Measurements from ENCODE around the gene MBNL1. TPM values are rescaled to one million over a fixed set of nuclear protein-coding genes. Genes with fewer than 3 reads are reported as not detected.

Gene MBNL1
- total and polyA plus RNA-seq, 2 of the 13 experiments (the other 11 are each of a cell fraction or from before 2014, with no cell fraction given): 27.1 to 55.4 TPM

DNA sequence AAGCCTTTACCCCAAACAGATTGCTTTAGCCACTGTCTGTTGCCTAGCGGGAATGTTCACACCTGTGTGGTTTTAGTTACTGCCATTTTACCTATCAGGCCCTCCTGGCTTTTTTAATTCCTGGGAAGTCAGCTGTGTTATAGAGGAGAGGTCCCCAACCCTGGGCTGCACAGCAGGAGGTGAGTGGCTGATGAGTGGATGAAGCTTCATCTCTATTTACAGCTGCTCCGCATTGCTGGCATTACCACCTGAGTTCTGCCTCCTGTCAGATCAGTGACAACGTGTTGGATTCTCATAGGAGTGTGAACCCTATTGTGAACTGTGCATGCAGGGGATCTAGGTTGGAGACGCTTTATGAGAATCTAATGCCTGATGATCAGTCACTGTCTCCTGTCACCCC, 127.0 kb downstream of the MBNL1 start:
- POLR2A ChIA-PET: no interaction called here
- Histone ChIP-seq H3K27ac (ENCODE audit: extremely low read length, insufficient read depth, low read length) (no peak overlapping the region), H3K36me3 (replicated peaks in 1 of 2; ENCODE audit: control insufficient read depth in 1 of 2, insufficient read depth in 2 of 2, low read length in 2 of 2) (peaks cover 2 to 5% of the 10 kb centered on the region in 2 experiments; a peak in 1 of 5 replicates), H3K4me3 (replicated peaks in 1 of 3; ENCODE audit: insufficient read depth in 1 of 3, low read depth in 2 of 3, low read length in 3 of 3) (no peak overlapping the region), H3K9me3 (ENCODE audit: low read length) (no peaks in the 10 kb centered on the region), H3K9ac (ENCODE audit: insufficient read depth, low read depth, low read length) (no peak overlapping the region), H3K79me2 (ENCODE audit: insufficient read depth, low read length) (peaks cover 24% of the 10 kb centered on the region), H3K4me1 (ENCODE audit: insufficient read depth, low read length) (peaks cover 23% of the 10 kb centered on the region), H2AFZ (ENCODE audit: low read length) (no peak overlapping the region), H3K27me3 (ENCODE audit: control insufficient read depth in 1 of 2, insufficient read depth in 2 of 2, low read length in 2 of 2) (no peaks in the 10 kb centered on the region), H4K20me1 (ENCODE audit: insufficient read depth, low read length) (no peaks in the 10 kb centered on the region), H3K4me2 (ENCODE audit: low read depth, low read length) (no peak overlapping the region)
- BruUV-seq (replicated peaks): no TSS peak
- FAIRE-seq: no peak
- intact Hi-C loops (cut with micrococcal nuclease; ENCODE audit: unreplicated experiment): no loop called here
- 96% methylated on average over 4 of the region's 4 CpGs for WGBS (ENCODE audit: low lambda C conversion rate)
- CTCF ChIA-PET (ENCODE audit: low intra/inter-chr PET ratio, low total read pairs): no interaction called here
- TF ChIP-seq KDM5A (IDR thresholded peaks at IDR 0.05; ENCODE audit: borderline replicate concordance, low read length) (no peak), TCF7 (IDR thresholded peaks at IDR 0.05; ENCODE audit: low read depth) (no peak), PLRG1 (conservative IDR thresholded peaks at IDR 0.05) (no peak), ZNF136 (CRISPR knock-in tag; IDR thresholded peaks at IDR 0.05; ENCODE audit: low read depth) (no peak), ZFP36L1 (CRISPR knock-in tag; IDR thresholded peaks at IDR 0.05) (no peak), PCBP2 (optimal IDR thresholded peaks at IDR 0.05; ENCODE audit: low read depth, low read length, poor library complexity, severe bottlenecking) (no peak), ZNF235 (CRISPR knock-in tag; IDR thresholded peaks at IDR 0.05; ENCODE audit: borderline replicate concordance) (no peak), HOXA7 (CRISPR knock-in tag; IDR thresholded peaks at IDR 0.05) (no peak), NCOA5 (CRISPR knock-in tag; IDR thresholded peaks at IDR 0.05) (no peak), GTF3A (CRISPR knock-in tag; conservative IDR thresholded peaks at IDR 0.05) (no peak), SETDB1 (CRISPR knock-in tag; IDR thresholded peaks at IDR 0.05; ENCODE audit: borderline replicate concordance) (no peak), ZNF747 (CRISPR knock-in tag; IDR thresholded peaks at IDR 0.05; ENCODE audit: borderline replicate concordance) (no peak), CEBPB (IDR thresholded peaks at IDR 0.05; ENCODE audit: borderline replicate concordance, low read depth, low read length) (no peak), KLF12 (CRISPR knock-in tag; IDR thresholded peaks at IDR 0.05; ENCODE audit: borderline replicate concordance) (no peak), ZNF703 (CRISPR knock-in tag; IDR thresholded peaks at IDR 0.05; ENCODE audit: borderline replicate concordance) (no peak), ZFP37 (CRISPR knock-in tag; IDR thresholded peaks at IDR 0.05; ENCODE audit: borderline replicate concordance) (no peak), MZF1 (CRISPR knock-in tag; IDR thresholded peaks at IDR 0.05; ENCODE audit: borderline replicate concordance) (no peak)
- TF ChIP-seq, protein P1, sequence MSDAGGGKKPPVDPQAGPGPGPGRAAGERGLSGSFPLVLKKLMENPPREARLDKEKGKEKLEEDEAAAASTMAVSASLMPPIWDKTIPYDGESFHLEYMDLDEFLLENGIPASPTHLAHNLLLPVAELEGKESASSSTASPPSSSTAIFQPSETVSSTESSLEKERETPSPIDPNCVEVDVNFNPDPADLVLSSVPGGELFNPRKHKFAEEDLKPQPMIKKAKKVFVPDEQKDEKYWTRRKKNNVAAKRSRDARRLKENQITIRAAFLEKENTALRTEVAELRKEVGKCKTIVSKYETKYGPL (CRISPR knock-in tag; IDR thresholded peaks at IDR 0.05): no peak
- TF ChIP-seq, protein P2, sequence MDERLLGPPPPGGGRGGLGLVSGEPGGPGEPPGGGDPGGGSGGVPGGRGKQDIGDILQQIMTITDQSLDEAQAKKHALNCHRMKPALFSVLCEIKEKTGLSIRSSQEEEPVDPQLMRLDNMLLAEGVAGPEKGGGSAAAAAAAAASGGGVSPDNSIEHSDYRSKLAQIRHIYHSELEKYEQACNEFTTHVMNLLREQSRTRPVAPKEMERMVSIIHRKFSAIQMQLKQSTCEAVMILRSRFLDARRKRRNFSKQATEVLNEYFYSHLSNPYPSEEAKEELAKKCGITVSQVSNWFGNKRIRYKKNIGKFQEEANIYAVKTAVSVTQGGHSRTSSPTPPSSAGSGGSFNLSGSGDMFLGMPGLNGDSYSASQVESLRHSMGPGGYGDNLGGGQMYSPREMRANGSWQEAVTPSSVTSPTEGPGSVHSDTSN (CRISPR knock-in tag; IDR thresholded peaks at IDR 0.05): no peak
- TF ChIP-seq, protein P3, sequence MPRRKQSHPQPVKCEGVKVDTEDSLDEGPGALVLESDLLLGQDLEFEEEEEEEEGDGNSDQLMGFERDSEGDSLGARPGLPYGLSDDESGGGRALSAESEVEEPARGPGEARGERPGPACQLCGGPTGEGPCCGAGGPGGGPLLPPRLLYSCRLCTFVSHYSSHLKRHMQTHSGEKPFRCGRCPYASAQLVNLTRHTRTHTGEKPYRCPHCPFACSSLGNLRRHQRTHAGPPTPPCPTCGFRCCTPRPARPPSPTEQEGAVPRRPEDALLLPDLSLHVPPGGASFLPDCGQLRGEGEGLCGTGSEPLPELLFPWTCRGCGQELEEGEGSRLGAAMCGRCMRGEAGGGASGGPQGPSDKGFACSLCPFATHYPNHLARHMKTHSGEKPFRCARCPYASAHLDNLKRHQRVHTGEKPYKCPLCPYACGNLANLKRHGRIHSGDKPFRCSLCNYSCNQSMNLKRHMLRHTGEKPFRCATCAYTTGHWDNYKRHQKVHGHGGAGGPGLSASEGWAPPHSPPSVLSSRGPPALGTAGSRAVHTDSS (CRISPR knock-in tag; conservative IDR thresholded peaks at IDR 0.05): no peak
- no peak for ATAC-seq
- no peak for DNase-seq (ENCODE audit: low spot score)
- in situ Hi-C loops (cut with HindIII; ENCODE audit: extremely low pct_ligation_motif_present, low pct_unique_long_range_greater_than_20kb): no loop called here
